HEK293T (cell line): ENCODE data around the gene CPXM1.

ENCODE experiments used
- CTBP1 ChIP-seq: fragments of 450-650 bp; IDR thresholded peaks from 2 replicates; pipeline ENCODE4 v1.6.1; 2016; ENCODE audit warnings: borderline replicate concordance
- ELF4 ChIP-seq: fragments of 450-650 bp; IDR thresholded peaks from 2 replicates; pipeline ENCODE4 v1.6.1; 2017; ENCODE audit warnings: antibody characterized with exemption
- FOXK2 ChIP-seq: fragments of 450-650 bp; IDR thresholded peaks from 2 replicates; pipeline ENCODE4 v1.6.1; 2016; ENCODE audit warnings: mild to moderate bottlenecking
- FOXM1 ChIP-seq: fragments of 450-650 bp; IDR thresholded peaks from 2 replicates; pipeline ENCODE4 v1.6.1; 2017; ENCODE audit warnings: mild to moderate bottlenecking, borderline replicate concordance
- HDGF ChIP-seq: fragments of 450-650 bp; IDR thresholded peaks from 2 replicates; pipeline ENCODE4 v1.6.1; 2017; ENCODE audit warnings: antibody characterized with exemption, borderline replicate concordance
- NFRKB ChIP-seq: fragments of 450-650 bp; IDR thresholded peaks from 2 replicates; pipeline ENCODE4 v1.6.1; 2016; ENCODE audit warnings: mild to moderate bottlenecking, moderate library complexity
- TARDBP ChIP-seq: fragments of 450-650 bp; IDR thresholded peaks from 2 replicates; pipeline ENCODE4 v1.6.1; 2016

- TF ChIP-seq CTBP1 = no peak
- TF ChIP-seq TARDBP = no peak
- no peak for TF ChIP-seq FOXM1
- TF ChIP-seq ELF4 = no peak
- TF ChIP-seq FOXK2 = no peak
- TF ChIP-seq NFRKB = no peak
- TF ChIP-seq HDGF = no peak
Observed at GRCh38 chr20:2761885-2762284, 38.5 kb downstream of the CPXM1 start.
